ENCODE measurements around the gene KIRREL3.

Gene KIRREL3

GRCh38 chr11:126841999-126842398, 158.6 kb downstream of the KIRREL3 start:
- no peaks in the 10 kb centered on the region for H3F3A ChIP-seq (ENCODE audit: insufficient read depth)

GRCh38 chr11:126840975-126841374, 159.6 kb downstream of the KIRREL3 start:
- Histone ChIP-seq H3K4me2 (ENCODE audit: low read depth, low read length, poor library complexity, severe bottlenecking) (no peak overlapping the region), H3F3A (ENCODE audit: insufficient read depth) (no peaks in the 10 kb centered on the region), H4K20me1 (ENCODE audit: low read depth, low read length) (no peaks in the 10 kb centered on the region), H3K9me2 (replicated peaks; ENCODE audit: insufficient read depth, low read length) (no peaks in the 10 kb centered on the region), H3K27me3 (ENCODE audit: low read length) (no peaks in the 10 kb centered on the region), H3K36me3 (ENCODE audit: low read length) (no peaks in the 10 kb centered on the region), H3K4me3 (ENCODE audit: insufficient read depth, low read length, poor library complexity, severe bottlenecking) (no peak overlapping the region), H3K9ac (ENCODE audit: low read length) (no peak overlapping the region), H3K9me3 (ENCODE audit: insufficient read depth, low read length) (no peaks in the 10 kb centered on the region), H3K79me2 (ENCODE audit: insufficient read depth, low read length) (no peaks in the 10 kb centered on the region), H3K27ac (ENCODE audit: low read depth, low read length) (no peak overlapping the region), H2AFZ (ENCODE audit: low read depth, low read length, severe bottlenecking) (no peak overlapping the region)
- TF ChIP-seq CTCF (IDR thresholded peaks at IDR 0.05; ENCODE audit: insufficient read depth, low read length, poor library complexity, severe bottlenecking): no peak
- no peak for TF ChIP-seq EZH2phosphoT487 (conservative IDR thresholded peaks at IDR 0.05; ENCODE audit: low read length)

More at GRCh38 chr11:126841999-126842398, 158.6 kb downstream of the KIRREL3 start:
- H4K20me1 ChIP-seq (ENCODE audit: low read depth, low read length): no peaks in the 10 kb centered on the region
- no peak overlapping the region for H3K4me3 ChIP-seq (ENCODE audit: insufficient read depth, low read length, poor library complexity, severe bottlenecking)
- no peak overlapping the region for H3K9ac ChIP-seq (ENCODE audit: low read length)
- no peaks in the 10 kb centered on the region for H3K9me2 ChIP-seq (replicated peaks; ENCODE audit: insufficient read depth, low read length)
- TF ChIP-seq EZH2phosphoT487 (conservative IDR thresholded peaks at IDR 0.05; ENCODE audit: low read length) (no peak), CTCF (IDR thresholded peaks at IDR 0.05; ENCODE audit: insufficient read depth, low read length, poor library complexity, severe bottlenecking) (no peak)
- no peaks in the 10 kb centered on the region for H3K36me3 ChIP-seq (ENCODE audit: low read length)
- H3K27me3 ChIP-seq (ENCODE audit: low read length): no peaks in the 10 kb centered on the region
- no peak overlapping the region for H3K27ac ChIP-seq (ENCODE audit: low read depth, low read length)
- no peaks in the 10 kb centered on the region for H3K79me2 ChIP-seq (ENCODE audit: insufficient read depth, low read length)
- no peak overlapping the region for H2AFZ ChIP-seq (ENCODE audit: low read depth, low read length, severe bottlenecking)
- H3K4me2 ChIP-seq (ENCODE audit: low read depth, low read length, poor library complexity, severe bottlenecking): no peak overlapping the region
- H3K9me3 ChIP-seq (ENCODE audit: insufficient read depth, low read length): no peaks in the 10 kb centered on the region

- Histone ChIP-seq H3K4me3 (ENCODE audit: insufficient read depth, low read length, poor library complexity, severe bottlenecking) (no peak overlapping the region), H3K9me3 (ENCODE audit: insufficient read depth, low read length) (no peaks in the 10 kb centered on the region), H3K36me3 (ENCODE audit: low read length) (no peaks in the 10 kb centered on the region), H3F3A (ENCODE audit: insufficient read depth) (no peaks in the 10 kb centered on the region), H4K20me1 (ENCODE audit: low read depth, low read length) (no peaks in the 10 kb centered on the region), H3K9me2 (replicated peaks; ENCODE audit: insufficient read depth, low read length) (no peaks in the 10 kb centered on the region), H3K27me3 (ENCODE audit: low read length) (no peaks in the 10 kb centered on the region), H3K27ac (ENCODE audit: low read depth, low read length) (no peak overlapping the region), H3K4me2 (ENCODE audit: low read depth, low read length, poor library complexity, severe bottlenecking) (no peak overlapping the region), H2AFZ (ENCODE audit: low read depth, low read length, severe bottlenecking) (no peak overlapping the region), H3K9ac (ENCODE audit: low read length) (no peak overlapping the region), H3K79me2 (ENCODE audit: insufficient read depth, low read length) (no peaks in the 10 kb centered on the region)
- no peak for TF ChIP-seq EZH2phosphoT487 (conservative IDR thresholded peaks at IDR 0.05; ENCODE audit: low read length)
- TF ChIP-seq CTCF (IDR thresholded peaks at IDR 0.05; ENCODE audit: insufficient read depth, low read length, poor library complexity, severe bottlenecking): no peak
These were observed 160.2 kb downstream of the KIRREL3 start for GRCh38 chr11:126840201-126840886.

All from SU-DHL-6 (cell line).